Keratinocyte (primary cell): Measurements from ENCODE around the gene SMARCD2. TPM values are rescaled to one million over a fixed set of nuclear protein-coding genes. Genes with fewer than 3 reads are reported as not detected.

Source experiments
- DNase-seq: peaks from one replicate; pipeline ENCODE4 v3.0.0-alpha.2; 2011; ENCODE audit warnings: low read depth, missing footprints, low spot score
- FAIRE-seq: peaks from 2 replicates; lab custom pipeline; 2011; peaks lifted over from hg19 to GRCh38; lab: Jason Lieb, UNC
- H2AFZ ChIP-seq: 2 replicates; pipeline ENCODE4 v1.6.0; 2012; ENCODE audit warnings: low read length, control low read depth, inconsistent platforms; ENCODE audit not compliant: control insufficient read depth
- H3K27ac ChIP-seq: 2 replicates; pipeline ENCODE4 v1.5.1; 2011; ENCODE audit warnings: low read length; ENCODE audit not compliant: control insufficient read depth, insufficient read depth
- H3K27me3 ChIP-seq: 3 replicates; pipeline ENCODE4 v1.6.0; 2011; ENCODE audit warnings: low read length; ENCODE audit not compliant: control insufficient read depth, insufficient read depth; ENCODE audit errors: extremely low read depth
- H3K36me3 ChIP-seq, 2 experiments: 2 replicates in 1 of 2; 3 replicates in 1 of 2; pipeline ENCODE4 v1.5.1; 2011; ENCODE audit warnings: low read length in 2 of 2, mild to moderate bottlenecking in 1 of 2; ENCODE audit not compliant: control insufficient read depth in 2 of 2, insufficient read depth in 2 of 2; ENCODE audit errors: extremely low read depth in 1 of 2
- H3K4me1 ChIP-seq: 3 replicates; pipeline ENCODE4 v1.5.1; 2011; ENCODE audit warnings: low read length; ENCODE audit not compliant: control insufficient read depth, insufficient read depth; ENCODE audit errors: extremely low read depth
- H3K4me2 ChIP-seq: 3 replicates; pipeline ENCODE4 v1.6.0; 2011; ENCODE audit warnings: low read depth, low read length; ENCODE audit not compliant: control insufficient read depth, insufficient read depth; ENCODE audit errors: extremely low read depth
- H3K4me3 ChIP-seq, 3 experiments: fragments of 200-600 bp in 1 of 3; sonication (generic) in 1 of 3; 2 replicates in 2 of 3; 3 replicates in 1 of 3; pipeline ENCODE4 v1.5.1; 2011 to 2016; ENCODE audit warnings: low read length in 3 of 3, mild to moderate bottlenecking in 3 of 3, control low read depth in 2 of 3, inconsistent platforms in 1 of 3, low read depth in 1 of 3, mixed read lengths in 1 of 3, mixed run types in 1 of 3, moderate library complexity in 1 of 3; ENCODE audit not compliant: control insufficient read depth in 2 of 3, insufficient read depth in 2 of 3; ENCODE audit errors: extremely low read depth in 1 of 3
- H3K79me2 ChIP-seq: 2 replicates; pipeline ENCODE4 v1.6.0; 2012; ENCODE audit warnings: low read length; ENCODE audit not compliant: control insufficient read depth, insufficient read depth
- H3K9ac ChIP-seq: 3 replicates; pipeline ENCODE4 v1.6.0; 2011; ENCODE audit warnings: low read length; ENCODE audit not compliant: control insufficient read depth, insufficient read depth; ENCODE audit errors: extremely low read depth
- H3K9me1 ChIP-seq: 3 replicates; pipeline ENCODE4 v1.6.0; 2011; ENCODE audit warnings: low read length; ENCODE audit not compliant: control insufficient read depth, insufficient read depth; ENCODE audit errors: extremely low read depth
- H3K9me3 ChIP-seq: 2 replicates; pipeline ENCODE4 v1.5.1; 2012; ENCODE audit warnings: low read depth, low read length; ENCODE audit not compliant: control insufficient read depth
- H4K20me1 ChIP-seq: 3 replicates; pipeline ENCODE4 v1.6.0; 2011; ENCODE audit warnings: low read length; ENCODE audit not compliant: control insufficient read depth, insufficient read depth; ENCODE audit errors: extremely low read depth
- EZH2 ChIP-seq: IDR thresholded peaks from one replicate; pipeline ENCODE4 v1.6.1; 2012; ENCODE audit warnings: inconsistent platforms, mild to moderate bottlenecking, low read length, moderate library complexity
- dilution Hi-C: fragments of 300-500 bp; cut with MboI; formaldehyde crosslinking; loops from one replicate; pipeline ENCODE4 v1.7.0; 2020; ENCODE audit warnings: low sequenced_read_pairs; ENCODE audit not compliant: extremely low pct_ligation_motif_present
- polyA plus RNA-seq, 5 experiments: library from polyadenylated mRNA; depleted of rRNA in 3 of 5; stranded (reverse) in 3 of 5; stranded (forward) in 1 of 5; unstranded in 1 of 5; fragments of >200 nt; gene quantifications; 1 replicate in 1 of 5; 2 replicates in 3 of 5; 3 replicates in 1 of 5; pipeline versions ENCODE4 v1.2.1 to v1.2.3, GENCODE V29; 2011 to 2012; ENCODE audit warnings: missing spikeins in 2 of 5, low read depth in 1 of 5, low replicate concordance in 1 of 5
- TF ChIP-seq, protein P1 (sequence below), 3 experiments: IDR thresholded peaks in 1 of 3; conservative IDR thresholded peaks in 1 of 3; optimal IDR thresholded peaks in 1 of 3; 2 replicates in 2 of 3; 3 replicates in 1 of 3; pipeline versions ENCODE3 to v1.5.1; 2011; ENCODE audit warnings: low read length in 3 of 3, mild to moderate bottlenecking in 3 of 3, moderate library complexity in 2 of 3, control low read depth in 1 of 3, inconsistent platforms in 1 of 3; ENCODE audit not compliant: insufficient read depth in 2 of 3; ENCODE audit errors: extremely low read depth in 1 of 3

Gene SMARCD2
- polyA plus RNA-seq, 1 donor (not counting 4 experiments of a cell fraction or from before 2014, with no cell fraction given) = 86.3 TPM

DNA sequence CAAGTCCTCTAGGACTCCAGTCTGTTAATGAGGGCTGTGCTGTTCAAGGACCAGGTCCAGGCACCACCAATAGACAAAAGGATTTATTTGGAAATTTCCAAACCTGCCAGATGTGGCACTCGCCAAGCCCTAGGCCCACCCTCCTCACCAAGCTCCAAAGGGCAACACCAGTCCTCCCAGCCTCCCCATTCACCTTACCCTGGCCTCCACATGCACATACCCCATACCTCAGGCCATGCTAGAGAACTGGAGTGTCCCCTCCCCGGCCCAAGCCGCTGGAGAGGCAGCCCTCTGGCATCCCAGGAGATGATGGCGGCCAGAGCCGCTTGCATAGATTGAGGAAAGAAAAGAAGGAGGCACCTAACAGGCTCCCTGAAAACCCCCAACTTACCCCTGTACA is 10.5 kb downstream of the SMARCD2 start:
- no peak for FAIRE-seq
- Histone ChIP-seq H4K20me1 (peaks cover 7% of the 10 kb centered on the region), H3K4me1 (peaks cover 25% of the 10 kb centered on the region)

DNA sequence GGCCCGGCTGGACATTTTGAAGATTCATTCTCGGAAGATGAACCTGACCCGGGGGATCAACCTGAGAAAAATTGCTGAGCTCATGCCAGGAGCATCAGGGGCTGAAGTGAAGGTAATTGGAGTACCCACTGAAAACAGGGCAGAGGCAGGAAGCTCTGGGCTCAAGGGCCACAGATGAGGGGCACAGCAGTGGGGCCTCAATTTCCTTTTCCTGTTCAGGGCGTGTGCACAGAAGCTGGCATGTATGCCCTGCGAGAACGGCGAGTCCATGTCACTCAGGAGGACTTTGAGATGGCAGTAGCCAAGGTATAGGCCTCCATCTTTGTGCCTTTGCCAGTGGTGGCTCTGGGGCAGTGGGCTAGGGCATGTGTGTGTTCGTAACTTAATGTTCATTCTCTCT is 11.0 kb downstream of the SMARCD2 start:
- H4K20me1 ChIP-seq = peaks cover 7% of the 10 kb centered on the region
- no peak for FAIRE-seq
- no peak overlapping the region for H3K4me2 ChIP-seq
- H3K27ac ChIP-seq = no peak overlapping the region
- no peaks in the 10 kb centered on the region for H3K9me1 ChIP-seq
- no peak for DNase-seq
- H3K79me2 ChIP-seq = peaks cover 37% of the 10 kb centered on the region
- no peaks in the 10 kb centered on the region for H3K27me3 ChIP-seq
- no peak overlapping the region for H3K9ac ChIP-seq
- peaks cover 56 to 59% of the 10 kb centered on the region in 2 experiments for H3K36me3 ChIP-seq
- H3K4me1 ChIP-seq = peaks cover 25% of the 10 kb centered on the region
- no peak for TF ChIP-seq EZH2
- TF ChIP-seq, protein P1, sequence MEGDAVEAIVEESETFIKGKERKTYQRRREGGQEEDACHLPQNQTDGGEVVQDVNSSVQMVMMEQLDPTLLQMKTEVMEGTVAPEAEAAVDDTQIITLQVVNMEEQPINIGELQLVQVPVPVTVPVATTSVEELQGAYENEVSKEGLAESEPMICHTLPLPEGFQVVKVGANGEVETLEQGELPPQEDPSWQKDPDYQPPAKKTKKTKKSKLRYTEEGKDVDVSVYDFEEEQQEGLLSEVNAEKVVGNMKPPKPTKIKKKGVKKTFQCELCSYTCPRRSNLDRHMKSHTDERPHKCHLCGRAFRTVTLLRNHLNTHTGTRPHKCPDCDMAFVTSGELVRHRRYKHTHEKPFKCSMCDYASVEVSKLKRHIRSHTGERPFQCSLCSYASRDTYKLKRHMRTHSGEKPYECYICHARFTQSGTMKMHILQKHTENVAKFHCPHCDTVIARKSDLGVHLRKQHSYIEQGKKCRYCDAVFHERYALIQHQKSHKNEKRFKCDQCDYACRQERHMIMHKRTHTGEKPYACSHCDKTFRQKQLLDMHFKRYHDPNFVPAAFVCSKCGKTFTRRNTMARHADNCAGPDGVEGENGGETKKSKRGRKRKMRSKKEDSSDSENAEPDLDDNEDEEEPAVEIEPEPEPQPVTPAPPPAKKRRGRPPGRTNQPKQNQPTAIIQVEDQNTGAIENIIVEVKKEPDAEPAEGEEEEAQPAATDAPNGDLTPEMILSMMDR (optimal IDR thresholded peaks at IDR 0.05 in 1 of 3, IDR thresholded peaks at IDR 0.05 in 1 of 3, conservative IDR thresholded peaks at IDR 0.05 in 1 of 3; ENCODE audit: extremely low read depth in 1 of 3, insufficient read depth in 2 of 3, low read length in 3 of 3) = no peak
- H3K9me3 ChIP-seq = no peaks in the 10 kb centered on the region
- no peak overlapping the region for H2AFZ ChIP-seq
- no peak overlapping the region for H3K4me3 ChIP-seq
- dilution Hi-C loops = no loop called here

More for the DNA sequence above, 10.5 kb downstream of the SMARCD2 start:
- dilution Hi-C loops = no loop called here
- Histone ChIP-seq H3K9ac (no peak overlapping the region), H3K27me3 (no peaks in the 10 kb centered on the region), H3K9me1 (no peaks in the 10 kb centered on the region), H3K27ac (no peak overlapping the region), H3K9me3 (no peaks in the 10 kb centered on the region), H3K36me3 (peaks cover 61 to 62% of the 10 kb centered on the region in 2 experiments), H3K4me2 (no peak overlapping the region), H3K4me3 (no peak overlapping the region), H3K79me2 (peaks cover 39% of the 10 kb centered on the region), H2AFZ (no peak overlapping the region)
- DNase-seq = no peak
- TF ChIP-seq, protein P1 (optimal IDR thresholded peaks at IDR 0.05 in 1 of 3, IDR thresholded peaks at IDR 0.05 in 1 of 3, conservative IDR thresholded peaks at IDR 0.05 in 1 of 3; ENCODE audit: extremely low read depth in 1 of 3, insufficient read depth in 2 of 3, low read length in 3 of 3) = no peak
- TF ChIP-seq EZH2 = no peak
